Suprapubic skin (tissue), 4 donors: Measurements from ENCODE around the gene PITPNM2. TPM values are rescaled to one million over a fixed set of nuclear protein-coding genes. Genes with fewer than 3 reads are reported as not detected.

Experiments
- DNase-seq, 2 donors: peaks; one replicate each; pipeline ENCODE4 v3.0.0-alpha.2; 2019; ENCODE audit warnings: low spot score in 2 of 2
- H3K27ac ChIP-seq: fragments of 200-600 bp; sonication (generic); one replicate; pipeline ENCODE4 v1.5.1; 2019
- H3K27me3 ChIP-seq: fragments of 200-600 bp; sonication (generic); one replicate; pipeline ENCODE4 v1.5.1; 2019
- H3K36me3 ChIP-seq: fragments of 200-600 bp; sonication (generic); one replicate; pipeline ENCODE4 v1.5.1; 2019
- H3K4me1 ChIP-seq: fragments of 200-600 bp; sonication (generic); one replicate; pipeline ENCODE4 v1.5.1; 2019
- H3K4me3 ChIP-seq: fragments of 200-600 bp; sonication (generic); one replicate; pipeline ENCODE4 v1.5.1; 2019; ENCODE audit warnings: mild to moderate bottlenecking
- H3K9me3 ChIP-seq: fragments of 200-600 bp; sonication (generic); one replicate; pipeline ENCODE4 v1.5.1; 2019
- CTCF ChIP-seq, 2 donors: fragments of 200-600 bp in 1 of 2; fragments of 450-650 bp in 1 of 2; sonication (generic) in 1 of 2; IDR thresholded peaks; one replicate each; pipeline ENCODE4 v1.5.1; 2016 to 2019; ENCODE audit warnings: antibody characterized with exemption in 2 of 2, mild to moderate bottlenecking in 1 of 2, moderate library complexity in 1 of 2
- EP300 ChIP-seq: sonication (generic); formaldehyde crosslinking; IDR thresholded peaks from one replicate; pipeline ENCODE4 v1.6.1; 2017; ENCODE audit warnings: antibody characterized with exemption
- POLR2A ChIP-seq, 2 donors: fragments of 450-650 bp; IDR thresholded peaks; one replicate each; pipeline ENCODE4 v1.6.1; 2017; ENCODE audit warnings: antibody characterized with exemption in 2 of 2, mild to moderate bottlenecking in 2 of 2, moderate library complexity in 2 of 2
- POLR2AphosphoS5 ChIP-seq, 3 donors: sonication (generic); formaldehyde crosslinking; IDR thresholded peaks; one replicate each; pipeline ENCODE4 v1.6.1; 2017; ENCODE audit warnings: antibody characterized with exemption in 3 of 3
- WGBS: methylation state at CpG from one replicate; pipeline ENCODE4 v1.1.5; 2018; 5-methylcytosine and 5-hydroxymethylcytosine counted together
- total RNA-seq, 4 donors: library from RNA; depleted of rRNA; stranded (reverse); fragments of >200 nt; gene quantifications; one replicate each; pipeline ENCODE4 v1.1.0, GENCODE V29; 2016

Gene PITPNM2
- total RNA-seq, 4 donors from 2014 or later, result 5.9 to 11.8 (median 6.9) TPM

GRCh38 chr12:123114304-123115083 lies 36.4 kb downstream of the PITPNM2 start:
- peaks cover 27% of the 10 kb centered on the region for H3K4me1 ChIP-seq
- TF ChIP-seq POLR2A (IDR thresholded peaks at IDR 0.05) (no peak), POLR2AphosphoS5 (IDR thresholded peaks at IDR 0.05) (no peak), EP300 (no peak), CTCF (IDR thresholded peaks at IDR 0.05) (no peak)
- H3K27me3 ChIP-seq, result no peaks in the 10 kb centered on the region
- WGBS, result 60% methylated on average over 13 of the region's 13 CpGs
- H3K4me3 ChIP-seq, result no peak overlapping the region
- no peak overlapping the region for H3K27ac ChIP-seq
- DNase-seq, result no peak
- no peaks in the 10 kb centered on the region for H3K9me3 ChIP-seq
- H3K36me3 ChIP-seq, result no peaks in the 10 kb centered on the region

- Histone ChIP-seq H3K27me3 (no peaks in the 10 kb centered on the region), H3K4me3 (no peak overlapping the region), H3K4me1 (peaks cover 35% of the 10 kb centered on the region), H3K36me3 (no peaks in the 10 kb centered on the region), H3K9me3 (no peaks in the 10 kb centered on the region), H3K27ac (no peak overlapping the region)
- DNase-seq, result no peak
- 77% methylated on average over 8 of the region's 8 CpGs for WGBS
- TF ChIP-seq POLR2AphosphoS5 (IDR thresholded peaks at IDR 0.05), result no peak
- TF ChIP-seq POLR2A (IDR thresholded peaks at IDR 0.05), result no peak
- TF ChIP-seq EP300, result no peak
- no peak for TF ChIP-seq CTCF (IDR thresholded peaks at IDR 0.05)
Measured at GRCh38 chr12:123113026-123113425, 37.9 kb downstream of the PITPNM2 start.

GRCh38 chr12:123111498-123112165 lies 39.3 kb downstream of the PITPNM2 start:
- H3K4me1 ChIP-seq, result peaks cover 47% of the 10 kb centered on the region
- H3K4me3 ChIP-seq, result no peak overlapping the region
- no peaks in the 10 kb centered on the region for H3K9me3 ChIP-seq
- no peaks in the 10 kb centered on the region for H3K27me3 ChIP-seq
- H3K27ac ChIP-seq, result no peak overlapping the region
- 90% methylated on average over 18 of the region's 19 CpGs for WGBS
- no peak for DNase-seq
- TF ChIP-seq CTCF (IDR thresholded peaks at IDR 0.05) (no peak), POLR2AphosphoS5 (IDR thresholded peaks at IDR 0.05) (no peak), EP300 (no peak), POLR2A (IDR thresholded peaks at IDR 0.05) (no peak)
- peaks cover 6% of the 10 kb centered on the region for H3K36me3 ChIP-seq

- Histone ChIP-seq H3K9me3 (no peaks in the 10 kb centered on the region), H3K27ac (no peak overlapping the region), H3K36me3 (peaks cover 6% of the 10 kb centered on the region), H3K4me3 (no peak overlapping the region), H3K27me3 (no peaks in the 10 kb centered on the region), H3K4me1 (peaks cover 31% of the 10 kb centered on the region)
- TF ChIP-seq CTCF (IDR thresholded peaks at IDR 0.05), result no peak
- no peak for TF ChIP-seq EP300
- TF ChIP-seq POLR2AphosphoS5 (IDR thresholded peaks at IDR 0.05), result no peak
- TF ChIP-seq POLR2A (IDR thresholded peaks at IDR 0.05), result no peak
- WGBS, result 44% methylated on average over 1 of the region's 3 CpGs
- DNase-seq, result no peak
Measured at GRCh38 chr12:123109319-123109772, 41.5 kb downstream of the PITPNM2 start.

- Histone ChIP-seq H3K27ac (no peak overlapping the region), H3K4me3 (no peak overlapping the region), H3K9me3 (no peaks in the 10 kb centered on the region), H3K36me3 (peaks cover 6% of the 10 kb centered on the region), H3K27me3 (no peaks in the 10 kb centered on the region), H3K4me1 (peaks cover 30% of the 10 kb centered on the region)
- TF ChIP-seq CTCF (IDR thresholded peaks at IDR 0.05), result no peak
- no peak for TF ChIP-seq POLR2A (IDR thresholded peaks at IDR 0.05)
- no peak for TF ChIP-seq EP300
- TF ChIP-seq POLR2AphosphoS5 (IDR thresholded peaks at IDR 0.05), result no peak
- DNase-seq, result no peak
- whole genome bisulfite sequencing, result 88% methylated on average over 7 of the region's 7 CpGs
Measured at GRCh38 chr12:123108682-123109066, 42.2 kb downstream of the PITPNM2 start.
